Stimulated activated CD4-positive, alpha-beta T cell treated with anti-CD3 and anti-CD28 coated beads, Interleukin-12 subunit alpha, Interleukin-12 subunit beta, amount 100 ng/mL, for 4 hours (primary cell): ENCODE data around the gene SLC25A42.
"Not testable (repeated sequence)": the region's sequence is repeated elsewhere in the genome, so short reads cannot be mapped to it uniquely, and the experiment has no call there.

Source experiments
- DNase-seq: peaks from one replicate; pipeline ENCODE4 v3.0.0-alpha.2; 2020

The SLC25A42 gene

GRCh38 chr19:19138109-19138981, 74.6 kb downstream of the SLC25A42 start, which contains the start of gene TMEM161A:
TSS of gene TMEM161A (minus strand) at chr19:19138478. CDS start at chr19:19138428, 50 bp downstream.
- peak; percentile 93 for DNase-seq

DNA sequence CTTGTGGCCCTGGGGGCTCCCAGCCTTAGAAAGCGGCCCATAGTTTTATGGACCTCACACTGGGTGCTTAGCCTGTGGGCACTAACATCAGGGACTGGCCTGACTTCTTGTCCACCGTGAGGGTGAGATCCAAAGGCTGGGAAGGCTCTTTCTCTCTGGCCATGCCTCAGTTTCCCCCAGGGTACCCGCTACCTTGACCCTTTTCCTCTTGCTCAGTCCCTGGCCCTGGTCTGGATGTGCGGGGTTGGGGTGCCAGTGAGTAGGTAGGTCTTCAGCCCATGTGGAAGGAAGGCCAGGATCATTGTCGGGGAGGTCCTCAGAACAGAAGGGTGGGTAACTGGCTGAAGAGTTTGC, 76.1 kb downstream of the SLC25A42 start:
- DNase-seq: no peak

DNA sequence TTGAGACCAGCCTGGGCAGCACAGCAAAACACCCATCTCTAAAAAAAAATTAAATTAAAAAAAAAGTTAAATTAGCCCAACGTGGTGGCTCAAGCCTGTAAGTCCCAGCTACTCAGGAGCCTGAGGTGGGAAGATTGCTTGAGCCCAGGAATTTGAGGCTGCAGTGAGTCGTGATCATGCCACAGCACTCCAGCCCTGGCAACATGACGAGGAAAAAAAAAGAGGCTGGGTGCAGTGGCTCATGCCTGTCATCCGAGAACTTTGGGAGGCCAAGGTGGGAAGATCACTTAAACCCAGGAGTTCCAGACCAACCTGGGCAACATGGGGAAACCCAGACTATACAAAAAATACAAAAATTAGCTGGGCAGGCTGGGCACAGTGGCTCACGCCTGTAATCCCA, 76.7 kb downstream of the SLC25A42 start:
- no peak for DNase-seq

- DNase-seq: no peak
These were observed 78.6 kb downstream of the SLC25A42 start for GRCh38 chr19:19142347-19142746.

DNA sequence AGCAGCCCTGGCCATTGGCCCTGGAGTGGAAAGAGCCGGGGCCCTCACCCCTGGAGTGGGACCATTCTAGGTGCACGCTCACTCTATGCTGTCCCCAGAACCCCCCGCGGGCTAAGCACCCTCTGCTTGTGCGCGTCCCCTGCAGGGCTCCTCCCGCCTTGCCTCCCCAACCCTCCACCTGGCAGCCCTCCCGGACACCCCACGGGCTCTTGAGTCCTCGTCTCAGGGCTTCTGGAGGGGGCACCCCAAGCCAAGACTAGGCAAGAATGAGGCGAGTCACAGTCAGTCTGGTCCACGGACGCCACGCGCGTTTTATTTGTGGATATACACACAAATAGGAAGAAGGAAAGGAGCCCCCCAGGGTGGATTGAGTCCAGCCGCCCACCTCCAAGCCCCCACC, 81.5 kb downstream of the SLC25A42 start:
- no peak for DNase-seq

DNA sequence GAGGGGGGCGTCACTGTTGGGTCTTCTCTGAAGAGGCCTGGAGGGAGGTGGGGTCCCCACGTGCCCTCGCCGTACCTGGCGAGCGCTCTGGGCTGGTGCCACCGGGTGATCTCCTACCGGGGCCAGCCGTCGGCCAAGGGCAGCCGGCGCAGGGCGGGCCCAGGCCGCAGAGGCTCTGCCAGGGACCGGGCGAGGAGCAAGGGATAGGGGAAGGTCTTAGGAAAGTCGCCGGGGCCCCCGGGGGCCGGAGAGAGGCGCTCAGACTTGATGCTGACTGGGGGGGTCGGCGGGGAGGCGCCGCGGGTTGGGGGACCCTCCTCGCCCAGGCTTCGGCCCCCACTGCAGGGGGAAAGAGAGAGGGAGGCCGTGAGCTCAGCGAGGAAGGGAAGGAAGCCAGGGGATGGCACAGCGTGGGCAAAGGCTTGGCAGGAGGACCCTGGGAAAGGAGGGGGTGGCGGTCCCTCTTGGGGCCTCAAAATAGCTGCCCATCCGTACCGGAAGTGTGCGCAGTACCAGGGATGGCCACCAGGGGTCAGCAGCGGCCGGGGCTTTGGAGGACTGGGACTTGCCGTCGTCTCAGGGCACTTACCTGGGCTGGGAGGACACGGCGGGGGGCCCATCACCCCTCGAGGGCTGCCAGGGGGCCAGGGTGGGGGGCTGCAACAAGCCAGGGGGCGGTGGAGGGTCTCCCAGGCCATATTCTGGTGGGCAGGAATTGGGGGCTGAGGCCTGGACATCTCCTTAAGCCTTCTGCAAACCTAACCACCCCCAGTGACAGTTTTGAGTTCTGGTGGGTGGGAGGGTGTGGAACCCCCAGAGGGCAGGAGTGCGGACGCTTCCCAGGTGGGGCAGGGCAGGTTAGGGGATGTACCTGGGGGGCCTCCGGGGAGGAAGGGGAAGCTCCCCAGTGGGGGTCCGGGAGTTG, 82.2 kb downstream of the SLC25A42 start:
- peak; percentile 85 for DNase-seq

DNA sequence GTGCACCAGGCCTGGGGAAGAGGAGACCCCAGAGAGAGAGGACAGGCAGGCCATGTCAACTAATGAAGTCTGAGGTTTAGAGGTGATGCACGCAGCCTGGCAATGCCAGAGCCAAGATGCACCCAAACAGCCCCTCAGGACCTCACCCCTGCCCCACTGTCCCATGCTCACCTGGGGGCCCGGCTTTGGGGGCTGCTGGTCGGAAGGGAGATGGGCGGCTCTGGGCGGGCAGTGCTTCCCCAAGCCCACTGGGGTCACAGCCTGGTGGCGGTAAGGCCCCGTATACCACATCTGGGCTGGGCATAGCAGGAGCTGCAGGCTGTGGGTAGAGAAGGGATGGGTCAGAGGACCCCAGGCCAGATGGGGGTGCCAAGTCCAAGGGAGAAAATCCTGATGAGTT, 83.1 kb downstream of the SLC25A42 start:
- DNase-seq: no peak

- DNase-seq: no peak
These were observed 83.5 kb downstream of the SLC25A42 start for GRCh38 chr19:19147344-19147743.

DNA sequence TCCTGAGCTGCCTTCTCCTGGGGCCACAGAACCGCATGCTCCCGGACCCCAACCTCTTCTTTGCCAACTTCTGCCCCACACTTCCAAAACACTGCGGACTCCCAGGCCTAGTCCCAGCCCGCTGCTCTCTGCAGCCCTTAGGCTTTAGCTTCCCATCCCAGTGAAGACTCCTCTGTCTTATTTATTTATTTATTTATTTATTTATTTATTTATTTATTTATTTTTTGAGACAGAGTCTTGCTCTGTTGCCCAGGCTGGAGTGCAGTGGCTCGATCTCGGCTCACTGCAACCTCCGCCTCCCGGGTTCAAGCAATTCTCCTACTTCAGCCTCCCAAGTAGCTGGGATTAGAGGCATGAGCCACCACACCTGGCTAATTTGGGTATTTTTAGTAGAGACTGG, 84.7 kb downstream of the SLC25A42 start:
- DNase-seq: not testable (repeated sequence)

- no peak for DNase-seq
These were observed 85.6 kb downstream of the SLC25A42 start for GRCh38 chr19:19149435-19149834.

- no peak for DNase-seq
These were observed 87.6 kb downstream of the SLC25A42 start for GRCh38 chr19:19151418-19151817.

DNA sequence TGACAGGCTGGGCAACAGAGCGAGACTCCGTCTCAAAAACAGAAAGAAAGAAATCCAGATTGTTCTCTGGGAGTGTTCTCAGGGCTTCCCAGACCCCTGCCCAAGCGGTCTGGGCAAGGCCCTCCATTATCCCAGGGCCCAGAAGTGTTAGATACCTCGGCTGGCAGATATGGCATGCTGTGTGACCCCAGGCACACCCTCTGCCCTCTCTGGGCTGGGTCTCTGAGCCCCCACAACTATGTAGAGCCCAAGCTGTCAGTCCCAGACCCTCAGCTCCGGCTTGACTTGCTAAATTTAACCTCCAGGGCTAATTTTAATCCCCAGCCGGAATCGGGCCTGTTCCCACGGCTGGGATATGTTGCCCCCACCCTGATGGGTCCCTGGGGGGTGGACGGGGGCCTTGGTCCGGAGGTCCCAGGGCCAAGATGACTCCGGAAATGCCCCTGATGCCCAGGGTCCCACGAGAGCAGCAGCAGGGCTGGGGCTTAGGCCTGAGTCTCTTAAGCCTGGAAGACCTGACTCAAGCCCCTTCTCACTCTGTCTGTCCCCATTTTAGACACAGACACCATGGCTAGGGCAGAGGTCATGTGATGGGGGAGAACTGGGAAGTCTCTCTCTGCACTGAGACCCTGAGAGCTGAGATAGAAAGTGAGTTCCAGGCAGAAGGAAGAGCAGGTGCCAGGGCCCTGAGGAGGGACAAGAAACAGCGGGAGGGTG, 89.0 kb downstream of the SLC25A42 start:
- no peak for DNase-seq

DNA sequence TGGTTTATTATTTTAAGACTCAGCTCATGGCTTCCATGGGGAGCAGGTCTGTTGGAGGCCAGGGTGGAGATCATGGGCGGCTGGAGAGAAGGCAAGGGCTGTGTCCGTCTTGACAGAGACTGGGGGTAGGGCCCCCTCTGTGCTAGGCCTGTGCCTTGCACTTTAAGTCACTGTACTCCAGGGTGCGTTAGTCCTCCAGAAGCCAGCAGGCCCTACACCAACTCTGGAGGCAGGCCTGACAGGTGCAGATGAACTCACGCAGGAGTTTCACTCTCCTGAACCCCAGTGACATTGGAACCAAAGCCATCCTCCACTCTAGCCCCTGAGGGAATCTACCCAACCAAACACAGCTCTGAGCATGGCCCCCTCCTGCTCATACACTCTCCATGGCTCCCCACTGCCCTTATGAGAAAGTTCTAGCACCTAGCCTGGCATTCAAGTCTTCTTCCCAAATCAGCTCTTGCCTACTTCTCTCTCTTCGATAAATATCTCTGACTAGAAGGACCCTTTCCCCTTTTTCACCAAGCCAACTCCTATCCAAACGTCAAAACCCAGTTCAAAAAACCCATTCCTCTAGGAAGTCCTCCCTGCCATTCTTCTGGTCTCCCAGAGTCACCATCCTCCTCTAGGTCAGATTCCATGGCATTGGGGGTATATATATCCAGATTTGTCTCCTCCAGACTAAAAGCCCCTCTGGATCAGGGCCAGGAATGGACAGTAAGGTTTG, 91.1 kb downstream of the SLC25A42 start:
- no peak for DNase-seq

DNA sequence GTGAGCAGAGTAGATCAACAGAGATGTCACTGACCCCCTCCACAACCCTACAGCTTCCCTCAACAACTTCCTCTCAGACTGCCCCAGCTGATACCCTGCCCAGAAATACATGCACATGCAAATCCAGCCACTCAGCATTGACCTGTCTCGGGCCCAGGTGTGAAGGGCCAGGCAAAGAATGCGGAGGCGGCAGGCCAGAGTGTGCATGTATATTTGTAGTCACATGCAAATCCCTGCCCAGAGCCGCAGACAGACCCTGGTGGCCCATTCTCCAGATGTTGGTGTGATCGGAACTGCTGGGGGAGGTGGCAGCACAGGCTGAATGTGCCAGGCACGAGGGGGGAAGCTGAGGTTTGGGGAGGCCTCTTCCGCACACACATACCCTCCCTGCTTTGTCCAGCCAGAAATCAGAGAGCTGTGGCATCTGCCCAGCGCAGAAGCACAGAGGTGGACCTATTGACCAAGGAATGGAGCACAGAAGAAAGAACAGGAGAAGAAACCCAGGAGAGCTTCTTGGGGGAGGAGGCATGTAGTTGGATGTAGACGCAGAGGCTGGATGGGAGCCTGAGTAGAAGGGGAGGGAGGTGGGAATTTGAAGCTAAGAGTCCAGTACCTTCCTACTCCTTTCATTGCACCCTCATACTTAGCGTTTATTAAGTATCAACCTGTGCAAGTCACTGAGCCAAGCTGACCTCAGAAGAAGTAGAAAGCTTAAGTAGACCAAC, 91.9 kb downstream of the SLC25A42 start:
- no peak for DNase-seq

GRCh38 chr19:19157808-19158207, 94.0 kb downstream of the SLC25A42 start:
- no peak for DNase-seq

- no peak for DNase-seq
These were observed 95.7 kb downstream of the SLC25A42 start for GRCh38 chr19:19159534-19159933.

DNA sequence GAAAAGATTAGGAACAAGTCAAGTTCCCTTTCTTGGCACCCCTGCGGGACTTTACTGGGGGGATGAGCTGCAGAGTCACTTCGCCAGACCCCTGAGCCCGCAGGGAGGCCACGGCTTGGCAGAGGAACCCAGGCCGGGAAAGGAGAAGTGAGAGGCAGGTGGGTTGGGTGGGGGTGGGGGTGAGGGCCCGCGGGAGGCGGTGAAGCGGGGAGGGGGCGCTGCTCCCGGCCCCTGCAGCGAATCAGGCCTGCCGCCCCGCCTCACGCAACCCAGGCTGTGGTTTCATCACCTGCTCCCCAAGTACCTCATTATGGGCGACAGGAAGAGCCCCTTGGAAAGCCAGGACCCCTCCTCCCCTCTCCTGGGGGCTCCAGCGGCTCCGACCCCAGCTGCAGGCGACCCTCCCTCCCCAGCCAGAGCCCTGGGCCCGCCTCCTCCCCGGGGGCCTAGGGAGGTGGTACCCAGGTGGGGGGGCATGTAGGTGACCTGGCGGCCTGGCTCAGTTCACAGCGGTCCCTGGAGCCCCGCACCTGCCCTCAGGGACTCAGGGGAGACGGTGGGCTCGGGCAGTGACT, 96.8 kb downstream of the SLC25A42 start:
- DNase-seq: no peak

DNA sequence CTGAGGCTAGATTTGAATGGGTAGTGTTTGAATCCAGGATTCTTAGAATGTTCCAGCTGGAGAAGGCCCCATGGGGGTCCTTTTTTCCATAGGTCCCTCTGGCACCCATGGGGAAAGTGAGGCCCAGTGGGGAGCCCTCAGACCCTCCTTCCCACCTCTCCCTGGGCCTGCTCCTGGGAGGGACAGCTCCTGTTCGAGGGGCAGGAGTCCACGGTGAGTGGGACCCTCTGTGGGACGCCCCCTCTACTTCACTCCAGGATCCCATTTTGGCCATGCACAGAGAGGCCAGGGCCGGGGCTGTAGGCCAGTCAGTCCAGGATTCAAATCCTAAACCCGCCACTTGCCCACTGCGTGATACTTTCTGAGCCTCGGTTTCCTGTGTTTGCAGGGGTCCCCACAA, 98.7 kb downstream of the SLC25A42 start:
- DNase-seq: no peak
